Nephron progenitor cell (in vitro differentiated cells): ENCODE measurements around the gene PES1.

Source experiments
- DNase-seq: peaks from one replicate; pipeline ENCODE4 v3.0.0; 2021
- H3K27ac Mint-ChIP-seq: 2 replicates; pipeline ENCODE4 v1.8.0; 2021; ENCODE audit warnings: mild to moderate bottlenecking, moderate library complexity, mixed read lengths
- H3K27me3 Mint-ChIP-seq: 2 replicates; pipeline ENCODE4 v1.8.0; 2021; ENCODE audit warnings: mild to moderate bottlenecking, low read depth, mixed read lengths; ENCODE audit not compliant: poor library complexity
- H3K36me3 Mint-ChIP-seq: 2 replicates; pipeline ENCODE4 v1.8.0; 2021; ENCODE audit warnings: low read depth, mixed read lengths
- H3K4me1 Mint-ChIP-seq: 2 replicates; pipeline ENCODE4 v1.8.0; 2021; ENCODE audit warnings: mixed read lengths
- H3K4me3 Mint-ChIP-seq: 2 replicates; pipeline ENCODE4 v1.8.0; 2021; ENCODE audit warnings: mild to moderate bottlenecking, moderate library complexity, mixed read lengths
- H3K9me3 Mint-ChIP-seq: 2 replicates; pipeline ENCODE4 v1.8.0; 2021; ENCODE audit warnings: mild to moderate bottlenecking, moderate library complexity, mixed read lengths
- TF ChIP-seq, protein P1 (sequence below): fragments of 200-600 bp; sonication (generic); IDR thresholded peaks from 2 replicates; pipeline ENCODE4 v1.5.0; 2021; ENCODE audit warnings: antibody characterized with exemption

Gene PES1

DNA sequence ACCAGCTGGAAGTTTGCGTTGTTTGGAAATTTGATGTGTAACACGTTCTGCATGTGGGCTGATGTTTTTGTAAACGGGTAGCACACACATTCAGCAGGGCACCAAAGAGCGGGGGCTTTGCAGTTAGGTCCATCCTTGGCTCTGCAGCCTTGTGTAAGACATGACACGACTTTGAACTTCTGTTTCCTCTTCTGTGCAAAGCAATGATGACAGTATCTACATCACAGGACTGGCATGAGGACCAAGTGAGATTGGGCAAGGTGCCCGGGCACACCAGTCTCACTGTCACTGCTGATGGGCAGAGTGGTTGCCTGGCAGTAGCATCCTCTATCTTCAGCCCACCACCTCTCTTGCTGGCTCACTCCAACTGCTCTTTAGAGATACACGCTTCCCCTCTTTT lies 18.6 kb upstream of the PES1 start:
- no peak overlapping the region for H3K4me3 Mint-ChIP-seq
- H3K27me3 Mint-ChIP-seq = no peaks in the 10 kb centered on the region
- peaks cover 53% of the 10 kb centered on the region for H3K4me1 Mint-ChIP-seq
- H3K36me3 Mint-ChIP-seq = peaks cover 14% of the 10 kb centered on the region
- TF ChIP-seq, protein P1, sequence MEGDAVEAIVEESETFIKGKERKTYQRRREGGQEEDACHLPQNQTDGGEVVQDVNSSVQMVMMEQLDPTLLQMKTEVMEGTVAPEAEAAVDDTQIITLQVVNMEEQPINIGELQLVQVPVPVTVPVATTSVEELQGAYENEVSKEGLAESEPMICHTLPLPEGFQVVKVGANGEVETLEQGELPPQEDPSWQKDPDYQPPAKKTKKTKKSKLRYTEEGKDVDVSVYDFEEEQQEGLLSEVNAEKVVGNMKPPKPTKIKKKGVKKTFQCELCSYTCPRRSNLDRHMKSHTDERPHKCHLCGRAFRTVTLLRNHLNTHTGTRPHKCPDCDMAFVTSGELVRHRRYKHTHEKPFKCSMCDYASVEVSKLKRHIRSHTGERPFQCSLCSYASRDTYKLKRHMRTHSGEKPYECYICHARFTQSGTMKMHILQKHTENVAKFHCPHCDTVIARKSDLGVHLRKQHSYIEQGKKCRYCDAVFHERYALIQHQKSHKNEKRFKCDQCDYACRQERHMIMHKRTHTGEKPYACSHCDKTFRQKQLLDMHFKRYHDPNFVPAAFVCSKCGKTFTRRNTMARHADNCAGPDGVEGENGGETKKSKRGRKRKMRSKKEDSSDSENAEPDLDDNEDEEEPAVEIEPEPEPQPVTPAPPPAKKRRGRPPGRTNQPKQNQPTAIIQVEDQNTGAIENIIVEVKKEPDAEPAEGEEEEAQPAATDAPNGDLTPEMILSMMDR = no peak
- no peak overlapping the region for H3K27ac Mint-ChIP-seq
- no peak for DNase-seq
- no peaks in the 10 kb centered on the region for H3K9me3 Mint-ChIP-seq

DNA sequence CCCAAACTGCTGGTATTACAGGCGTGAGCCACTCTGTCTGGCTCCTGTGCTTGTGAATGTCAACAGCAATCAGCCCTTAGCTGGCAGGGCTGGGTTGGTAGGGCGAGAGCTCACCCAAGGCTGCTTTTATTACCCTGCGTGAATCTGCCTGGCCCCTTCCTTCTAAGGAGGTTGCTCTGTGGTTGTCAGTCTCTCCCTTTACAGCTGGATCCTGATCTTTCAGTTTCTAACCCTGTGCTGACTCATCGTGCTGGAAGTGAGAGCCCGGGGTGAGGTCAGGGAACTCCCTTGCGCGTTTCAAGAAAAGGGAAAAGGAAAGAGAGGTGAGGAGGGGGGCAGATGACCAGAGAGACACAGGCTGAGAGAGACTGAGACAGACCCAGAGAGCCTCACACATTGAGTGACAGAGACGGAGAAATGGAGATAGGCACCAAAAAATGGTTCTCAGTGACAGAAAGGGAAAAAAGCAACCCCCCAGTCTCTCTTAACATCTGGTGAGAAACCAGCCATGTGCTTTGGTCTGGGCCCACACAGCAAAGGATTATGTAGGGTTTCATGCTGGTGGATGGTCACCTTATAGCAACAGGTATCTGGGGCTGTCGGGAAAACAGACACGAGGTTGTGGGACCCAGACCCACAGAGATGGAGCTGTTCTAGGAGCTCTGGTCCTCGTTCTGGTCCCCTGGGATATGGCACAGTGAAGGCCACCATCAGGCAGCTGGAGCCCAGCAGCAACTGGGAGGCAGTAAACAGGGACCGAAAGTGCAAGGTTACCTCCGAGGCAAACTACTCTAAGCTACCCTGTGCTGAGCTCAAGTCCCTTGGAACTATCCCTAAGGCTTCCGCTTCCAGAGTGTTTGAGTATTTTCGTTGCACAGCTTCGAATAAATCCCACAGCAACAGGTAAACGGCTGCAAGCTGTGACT lies 17.8 kb upstream of the PES1 start:
- Mint-ChIP-seq H3K4me3 (peak overlapping the region; percentile 61), H3K27ac (peak overlapping the region; percentile 83), H3K9me3 (no peaks in the 10 kb centered on the region), H3K27me3 (no peaks in the 10 kb centered on the region), H3K4me1 (peaks cover 54% of the 10 kb centered on the region), H3K36me3 (peaks cover 14% of the 10 kb centered on the region)
- no peak for DNase-seq
- TF ChIP-seq, protein P1 = no peak

GRCh38 chr22:30607939-30608338 lies 16.2 kb upstream of the PES1 start:
- no peak overlapping the region for H3K27ac Mint-ChIP-seq

DNA sequence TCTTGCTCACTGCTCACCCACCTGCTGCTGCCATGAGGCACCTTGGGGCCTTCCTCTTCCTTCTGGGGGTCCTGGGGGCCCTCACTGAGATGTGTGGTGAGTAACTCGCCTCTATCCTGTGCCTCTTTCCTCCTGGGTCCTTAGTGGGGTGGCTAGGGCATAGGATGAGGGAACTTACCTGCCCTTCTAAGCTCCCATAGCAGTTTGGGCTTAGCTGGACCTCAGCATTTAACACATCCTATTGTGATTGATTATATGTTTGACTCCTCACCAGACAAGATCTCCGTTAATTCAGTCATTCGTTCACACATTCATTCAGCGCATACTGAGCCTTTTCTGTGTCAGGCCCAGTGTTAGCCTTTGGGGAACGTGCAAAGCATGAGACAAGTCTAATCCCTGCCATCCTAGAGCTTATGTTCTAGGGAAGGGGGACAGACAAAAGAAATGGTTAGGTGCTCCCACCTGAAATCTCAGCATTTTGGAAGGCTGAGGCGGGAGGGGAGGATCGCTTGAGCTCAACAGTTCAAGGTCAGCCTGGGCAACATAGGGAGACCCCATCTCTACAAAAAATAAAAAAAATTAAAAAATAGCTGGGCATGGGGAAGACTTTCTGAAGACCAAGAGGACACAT lies 15.7 kb upstream of the PES1 start:
- TF ChIP-seq, protein P1 = no peak
- H3K9me3 Mint-ChIP-seq = no peaks in the 10 kb centered on the region
- peak overlapping the region; percentile 91 for H3K4me3 Mint-ChIP-seq
- DNase-seq = no peak
- peaks cover 7% of the 10 kb centered on the region for H3K36me3 Mint-ChIP-seq
- peaks cover 54% of the 10 kb centered on the region for H3K4me1 Mint-ChIP-seq
- H3K27me3 Mint-ChIP-seq = no peaks in the 10 kb centered on the region
- peak overlapping the region; percentile 69 for H3K27ac Mint-ChIP-seq

More at GRCh38 chr22:30607939-30608338, 16.2 kb upstream of the PES1 start:
- Mint-ChIP-seq H3K4me3 (peak overlapping the region; percentile 91), H3K27me3 (no peaks in the 10 kb centered on the region), H3K9me3 (no peaks in the 10 kb centered on the region), H3K4me1 (peaks cover 54% of the 10 kb centered on the region), H3K36me3 (peaks cover 7% of the 10 kb centered on the region)
- TF ChIP-seq, protein P1 = no peak
- DNase-seq = no peak

GRCh38 chr22:30606455-30607299 lies 15.0 kb upstream of the PES1 start, which contains the start of gene TCN2:
Gene TCN2, plus strand, starts transcription at chr22:30607174. Its CDS starts 158 bp downstream, at chr22:30607332.
- Mint-ChIP-seq H3K27me3 (peaks cover under 1% of the 10 kb centered on the region), H3K36me3 (peaks cover 4% of the 10 kb centered on the region), H3K9me3 (no peaks in the 10 kb centered on the region), H3K4me3 (peak within 1 kb of the TSS; percentile 91), H3K27ac (peak within 1 kb of the TSS; percentile 72), H3K4me1 (peaks cover 58% of the 10 kb centered on the region)
- TF ChIP-seq, protein P1 = no peak
- peak; percentile 55 for DNase-seq
